Duodenal mucosa (tissue), 2 donors: Measurements from ENCODE around the gene GUCA2B.
A peak's percentile ranks its signal among the peaks of the same experiment; 100 is the strongest.

Source experiments
- H3K27ac ChIP-seq: one replicate; pipeline ENCODE4 v1.7.0; 2013; ENCODE audit warnings: low read depth, low read length
- H3K27me3 ChIP-seq, 2 donors: one replicate each; pipeline ENCODE4 v1.7.0; 2013; ENCODE audit warnings: low read length in 2 of 2, control low read depth in 1 of 2; ENCODE audit not compliant: insufficient read depth in 2 of 2, control insufficient read depth in 1 of 2
- H3K36me3 ChIP-seq, 2 donors: one replicate each; pipeline ENCODE4 v1.7.0; 2013; ENCODE audit warnings: low read length in 2 of 2, control low read depth in 1 of 2; ENCODE audit not compliant: insufficient read depth in 2 of 2, control insufficient read depth in 1 of 2
- H3K4me1 ChIP-seq, 2 donors: one replicate each; pipeline ENCODE4 v1.7.0; 2013; ENCODE audit warnings: low read length in 2 of 2, control low read depth in 1 of 2; ENCODE audit not compliant: insufficient read depth in 2 of 2, control insufficient read depth in 1 of 2
- H3K4me3 ChIP-seq, 2 donors: one replicate each; pipeline ENCODE4 v1.7.0; 2013; ENCODE audit warnings: low read length in 2 of 2, low read depth in 1 of 2
- H3K9ac ChIP-seq, 2 donors: one replicate each; pipeline ENCODE4 v1.7.0; 2013; ENCODE audit warnings: low read length in 2 of 2, low read depth in 1 of 2
- H3K9me3 ChIP-seq, 2 donors: one replicate each; pipeline ENCODE4 v1.7.0; 2013; ENCODE audit warnings: low read length in 2 of 2, control low read depth in 1 of 2; ENCODE audit not compliant: control insufficient read depth in 1 of 2

Gene GUCA2B

GRCh38 chr1:42164551-42165420 lies 11.6 kb downstream of the GUCA2B start, which contains the start of gene GUCA2A:
Gene GUCA2A, minus strand, starts transcription at chr1:42164745. Its CDS starts 33 bp downstream, at chr1:42164712.
- Histone ChIP-seq H3K27me3 (no peaks in the 10 kb centered on the region), H3K27ac (peak within 1 kb of the TSS; percentile 22), H3K4me3 (no peak within 1 kb of the TSS), H3K36me3 (no peaks in the 10 kb centered on the region), H3K4me1 (peaks cover 36 to 40% of the 10 kb centered on the region in 2 donors), H3K9ac (peak within 1 kb of the TSS in 1 of 2 donors; percentile 38), H3K9me3 (peaks cover 0 to 5% of the 10 kb centered on the region in 2 donors)

DNA sequence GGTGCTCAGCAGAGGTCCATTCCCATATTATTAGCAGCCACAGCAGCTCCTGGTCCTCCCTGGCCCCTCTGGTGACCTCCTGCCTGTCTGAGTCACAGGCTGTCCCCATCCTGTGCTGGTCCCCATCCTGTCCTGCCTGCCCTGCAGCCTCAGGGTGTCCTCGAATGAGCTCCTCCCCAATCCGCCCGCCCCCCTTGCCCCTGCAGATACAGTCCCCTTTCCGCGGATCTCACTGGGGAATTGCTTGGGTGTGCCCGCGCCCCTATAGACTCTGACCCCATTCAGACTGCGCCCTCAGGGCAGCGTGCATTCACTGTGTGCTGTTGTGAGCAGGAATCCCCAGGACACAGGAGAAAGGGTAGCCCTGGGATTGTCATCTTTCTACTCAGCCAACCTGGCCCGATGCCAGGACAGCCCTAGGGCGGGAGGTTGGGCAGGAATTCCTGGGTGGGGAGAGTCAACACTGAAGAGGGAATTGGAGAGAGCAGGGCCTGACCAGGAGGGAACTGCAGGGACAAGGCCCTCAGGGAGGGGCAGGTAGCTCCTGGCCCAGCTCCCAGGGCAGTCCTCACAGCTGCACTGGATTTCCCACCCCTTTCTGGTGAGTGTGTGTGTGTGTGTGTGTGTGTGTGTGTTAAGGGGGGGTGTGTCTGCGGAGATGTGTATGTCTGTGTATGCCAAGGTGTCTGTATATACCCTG lies 12.5 kb downstream of the GUCA2B start:
- peak overlapping the region; percentile 22 for H3K27ac ChIP-seq
- H3K27me3 ChIP-seq = no peaks in the 10 kb centered on the region
- peaks cover 41 to 42% of the 10 kb centered on the region in 2 donors for H3K4me1 ChIP-seq
- peak overlapping the region in 1 of 2 donors; percentile 23 for H3K4me3 ChIP-seq
- peaks cover 0 to 2% of the 10 kb centered on the region in 2 donors for H3K9me3 ChIP-seq
- peak overlapping the region in 1 of 2 donors; percentile 13 for H3K9ac ChIP-seq
- no peaks in the 10 kb centered on the region for H3K36me3 ChIP-seq

- Histone ChIP-seq H3K4me1 (peaks cover 44 to 63% of the 10 kb centered on the region in 2 donors), H3K4me3 (no peak overlapping the region), H3K9ac (no peak overlapping the region), H3K9me3 (no peaks in the 10 kb centered on the region), H3K27me3 (no peaks in the 10 kb centered on the region), H3K36me3 (no peaks in the 10 kb centered on the region), H3K27ac (no peak overlapping the region)
Observed at GRCh38 chr1:42167611-42168390, 14.6 kb downstream of the GUCA2B start.

GRCh38 chr1:42168391-42168670 lies 15.1 kb downstream of the GUCA2B start:
- H3K9ac ChIP-seq = no peak overlapping the region
- no peak overlapping the region for H3K27ac ChIP-seq
- no peak overlapping the region for H3K4me3 ChIP-seq
- no peaks in the 10 kb centered on the region for H3K9me3 ChIP-seq
- H3K27me3 ChIP-seq = no peaks in the 10 kb centered on the region
- H3K36me3 ChIP-seq = no peaks in the 10 kb centered on the region
- H3K4me1 ChIP-seq = peaks cover 49 to 68% of the 10 kb centered on the region in 2 donors

GRCh38 chr1:42168763-42169162 lies 15.6 kb downstream of the GUCA2B start:
- H3K27ac ChIP-seq = no peak overlapping the region
- H3K9me3 ChIP-seq = no peaks in the 10 kb centered on the region
- no peak overlapping the region for H3K4me3 ChIP-seq
- H3K4me1 ChIP-seq = peaks cover 49 to 70% of the 10 kb centered on the region in 2 donors
- H3K27me3 ChIP-seq = no peaks in the 10 kb centered on the region
- no peaks in the 10 kb centered on the region for H3K36me3 ChIP-seq
- no peak overlapping the region for H3K9ac ChIP-seq

DNA sequence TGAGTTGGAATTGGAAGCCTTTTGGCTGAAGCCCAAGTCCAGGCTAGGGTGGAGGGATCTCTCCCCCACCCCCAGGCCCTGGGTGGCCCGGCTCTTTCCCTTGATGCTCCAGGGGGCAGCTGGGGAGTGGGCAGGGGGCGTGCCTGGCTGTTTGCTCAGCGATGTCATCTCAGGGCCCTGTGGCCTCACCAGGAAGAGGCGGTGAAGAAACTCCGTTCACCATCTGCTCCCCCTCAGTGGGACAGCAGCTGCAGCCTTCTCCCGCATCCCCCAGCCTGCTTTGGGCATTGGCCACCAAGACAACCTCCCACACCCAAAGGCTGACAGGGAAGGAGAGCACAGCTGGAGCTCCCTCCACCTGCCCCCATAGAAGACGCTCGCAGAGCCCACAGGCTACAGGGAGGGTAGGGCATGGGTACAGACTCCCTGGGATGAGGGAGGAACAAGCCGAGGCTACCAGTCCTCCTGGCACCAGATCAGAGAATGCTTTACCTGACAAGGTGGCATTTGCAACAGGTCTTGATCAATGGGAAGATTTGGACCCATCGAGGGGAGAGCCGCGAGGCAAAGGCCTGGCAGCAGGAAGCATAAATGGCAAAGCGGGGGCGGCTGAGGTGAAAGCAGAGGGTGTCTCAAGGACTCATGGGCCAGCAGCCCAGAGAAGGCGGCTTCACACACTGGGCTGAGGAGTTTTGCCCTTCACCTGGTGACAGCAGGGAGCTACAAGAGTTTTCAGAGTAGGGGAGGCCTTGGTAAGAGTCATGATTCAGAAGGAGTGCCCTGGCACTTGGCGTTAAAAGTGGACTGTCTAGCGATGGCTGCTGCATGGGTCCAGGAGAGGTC lies 17.8 kb downstream of the GUCA2B start:
- no peak overlapping the region for H3K9ac ChIP-seq
- H3K9me3 ChIP-seq = no peaks in the 10 kb centered on the region
- H3K27me3 ChIP-seq = no peaks in the 10 kb centered on the region
- H3K4me3 ChIP-seq = no peak overlapping the region
- H3K4me1 ChIP-seq = peaks cover 34 to 52% of the 10 kb centered on the region in 2 donors
- no peak overlapping the region for H3K27ac ChIP-seq
- H3K36me3 ChIP-seq = no peaks in the 10 kb centered on the region

GRCh38 chr1:42171679-42172266 lies 18.6 kb downstream of the GUCA2B start:
- H3K27me3 ChIP-seq = no peaks in the 10 kb centered on the region
- H3K4me1 ChIP-seq = peaks cover 27 to 46% of the 10 kb centered on the region in 2 donors
- H3K9ac ChIP-seq = no peak overlapping the region
- no peaks in the 10 kb centered on the region for H3K9me3 ChIP-seq
- H3K36me3 ChIP-seq = no peaks in the 10 kb centered on the region
- H3K4me3 ChIP-seq = no peak overlapping the region
- no peak overlapping the region for H3K27ac ChIP-seq

GRCh38 chr1:42172381-42173133 lies 19.3 kb downstream of the GUCA2B start:
- H3K36me3 ChIP-seq = no peaks in the 10 kb centered on the region
- no peak overlapping the region for H3K4me3 ChIP-seq
- H3K27me3 ChIP-seq = no peaks in the 10 kb centered on the region
- no peaks in the 10 kb centered on the region for H3K9me3 ChIP-seq
- H3K27ac ChIP-seq = no peak overlapping the region
- peaks cover 24 to 44% of the 10 kb centered on the region in 2 donors for H3K4me1 ChIP-seq
- no peak overlapping the region for H3K9ac ChIP-seq
